OCI-LY7 (cell line): Measurements from ENCODE around the gene SORCS1.

Experiments
- CTCF ChIP-seq: fragments of 200-600 bp; sonication (generic); conservative IDR thresholded peaks from 2 replicates; pipeline ENCODE4 v1.5.1; 2014; ENCODE audit warnings: mild to moderate bottlenecking, antibody characterized with exemption, low read length, moderate library complexity, mixed read lengths
- EZH2phosphoT487 ChIP-seq: fragments of 200-600 bp; sonication (generic); IDR thresholded peaks from 2 replicates; pipeline ENCODE4 v1.6.1; 2018; ENCODE audit warnings: low read depth, borderline replicate concordance, mild to moderate bottlenecking, mixed run types, antibody characterized with exemption, low read length, moderate library complexity, mixed read lengths

GRCh38 chr10:107144490-107144889 is 20.0 kb downstream of the SORCS1 start:
- TF ChIP-seq CTCF (no peak), EZH2phosphoT487 (no peak)
